PFSK-1 (cell line): ENCODE measurements around the gene XKR7.

Experiments
- FOXP2 ChIP-seq: optimal IDR thresholded peaks from 2 replicates; pipeline ENCODE3; 2011; ENCODE audit warnings: borderline replicate concordance, control low read depth, inconsistent platforms; ENCODE audit not compliant: insufficient read depth; ENCODE audit errors: extremely low read length, extremely low read depth
- POLR2AphosphoS5 ChIP-seq: IDR thresholded peaks from 2 replicates; pipeline ENCODE4 v1.6.1; 2012; ENCODE audit warnings: low read depth, mild to moderate bottlenecking, control low read depth, low read length, moderate library complexity
- REST ChIP-seq, 2 experiments: IDR thresholded peaks; 2 replicates each; pipeline versions ENCODE4 v1.6.1 to v1.8.0; 2011 to 2012; ENCODE audit warnings: low read depth in 2 of 2, low read length in 2 of 2, control low read depth in 1 of 2, inconsistent platforms in 1 of 2, mild to moderate bottlenecking in 1 of 2, moderate library complexity in 1 of 2; ENCODE audit not compliant: insufficient read depth in 1 of 2
- SIN3A ChIP-seq: IDR thresholded peaks from 2 replicates; pipeline ENCODE4 v1.6.1; 2012; ENCODE audit warnings: mild to moderate bottlenecking, low read length, moderate library complexity, borderline replicate concordance; ENCODE audit not compliant: insufficient read depth
- TAF1 ChIP-seq: IDR thresholded peaks from 2 replicates; pipeline ENCODE4 v1.6.1; 2012; ENCODE audit warnings: low read length, control low read depth, borderline replicate concordance; ENCODE audit not compliant: insufficient read depth

XKR7 gene

GRCh38 chr20:31962761-31963160 lies 5.2 kb upstream of the XKR7 start:
- TF ChIP-seq REST (IDR thresholded peaks at IDR 0.05; ENCODE audit: insufficient read depth in 1 of 2, low read depth in 2 of 2, low read length in 2 of 2) (no peak), TAF1 (no peak), FOXP2 (no peak), POLR2AphosphoS5 (no peak), SIN3A (no peak)

- TF ChIP-seq SIN3A (no peak), POLR2AphosphoS5 (no peak), TAF1 (no peak), REST (IDR thresholded peaks at IDR 0.05; ENCODE audit: insufficient read depth in 1 of 2, low read depth in 2 of 2, low read length in 2 of 2) (no peak), FOXP2 (no peak)
Observed at GRCh38 chr20:31963889-31964288, 4.1 kb upstream of the XKR7 start.

GRCh38 chr20:31966991-31967655 lies 828 bp upstream of the XKR7 start:
- TF ChIP-seq TAF1 (no peak), FOXP2 (no peak), SIN3A (no peak), REST (IDR thresholded peaks at IDR 0.05; ENCODE audit: insufficient read depth in 1 of 2, low read depth in 2 of 2, low read length in 2 of 2) (no peak; a peak in 1 of 4 replicates), POLR2AphosphoS5 (no peak)

- peak; percentile 87 for TF ChIP-seq FOXP2
- peak; percentile 99 to 100 for TF ChIP-seq REST (IDR thresholded peaks at IDR 0.05; ENCODE audit: insufficient read depth in 1 of 2, low read depth in 2 of 2, low read length in 2 of 2)
- TF ChIP-seq SIN3A = peak; percentile 100
- TF ChIP-seq TAF1 = no peak
Observed at GRCh38 chr20:31968291-31969126, 558 bp downstream of the XKR7 start.

- TF ChIP-seq FOXP2 (no peak), POLR2AphosphoS5 (no peak), REST (IDR thresholded peaks at IDR 0.05; ENCODE audit: insufficient read depth in 1 of 2, low read depth in 2 of 2, low read length in 2 of 2) (no peak; a peak in 1 of 4 replicates), TAF1 (no peak), SIN3A (no peak)
Observed at GRCh38 chr20:31969991-31970390, 2.0 kb downstream of the XKR7 start.
